DMS153 (cell line): ENCODE data around the gene LBR.
"Not testable (repeated sequence)": the region's sequence is repeated elsewhere in the genome, so short reads cannot be mapped to it uniquely, and the experiment has no call there.

Experiments used
- DNase-seq: peaks from one replicate; lab custom pipeline; 2025; lab: John Stamatoyannopoulos, UW

LBR gene

DNA sequence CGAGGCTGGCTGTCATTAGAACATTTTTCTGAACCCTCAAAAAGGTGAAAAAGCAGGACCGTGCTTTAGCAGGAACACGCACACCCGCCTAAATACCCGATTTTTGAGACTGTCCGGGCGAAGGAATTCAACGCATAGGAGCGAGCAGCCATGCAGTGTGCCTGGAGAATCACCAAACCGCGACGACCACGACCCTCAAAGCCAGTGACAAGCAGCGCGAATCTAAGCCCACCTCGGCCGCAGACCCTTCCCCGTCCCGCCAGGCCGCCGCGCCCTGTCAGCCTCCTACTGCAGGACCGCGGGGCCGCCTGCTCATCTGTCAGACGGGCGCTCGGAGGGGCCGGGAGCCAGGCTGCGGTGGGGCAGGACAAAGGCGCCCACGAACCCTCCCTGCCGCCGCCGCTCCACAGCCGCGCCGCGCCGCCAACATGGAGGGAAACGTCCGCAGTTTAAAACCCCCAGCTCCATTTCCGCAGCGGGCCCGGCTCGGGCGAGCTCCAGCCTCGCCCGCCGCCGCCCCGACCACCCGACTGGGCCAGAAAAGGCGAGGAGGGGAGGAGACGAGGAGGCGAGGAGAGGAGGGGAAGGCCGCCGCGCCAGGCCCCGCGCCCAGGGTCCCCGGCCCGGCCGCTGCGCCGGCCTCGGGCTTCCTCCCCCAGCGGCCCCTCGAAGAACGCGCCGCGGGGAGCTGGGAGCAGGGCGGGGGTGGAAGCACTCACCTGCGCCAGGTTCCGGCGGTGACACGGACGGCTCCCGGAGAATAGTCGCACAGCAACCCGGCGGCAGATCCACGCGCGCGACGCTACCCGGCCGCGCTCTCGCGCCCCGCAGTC lies at the start of gene LBR:
LBR (minus strand) TSS at position 804 of the 833 bp plus-strand sequence. CDS start 3,963 bp downstream, outside the sequence.
- DNase-seq, result no peak

GRCh38 chr1:225477296-225477911 lies 49.6 kb upstream of the LBR start:
- no peak for DNase-seq

- DNase-seq, result no peak
Observed at GRCh38 chr1:225476538-225476988, 48.7 kb upstream of the LBR start.

GRCh38 chr1:225476100-225476511 lies 48.3 kb upstream of the LBR start:
- no peak for DNase-seq

DNA sequence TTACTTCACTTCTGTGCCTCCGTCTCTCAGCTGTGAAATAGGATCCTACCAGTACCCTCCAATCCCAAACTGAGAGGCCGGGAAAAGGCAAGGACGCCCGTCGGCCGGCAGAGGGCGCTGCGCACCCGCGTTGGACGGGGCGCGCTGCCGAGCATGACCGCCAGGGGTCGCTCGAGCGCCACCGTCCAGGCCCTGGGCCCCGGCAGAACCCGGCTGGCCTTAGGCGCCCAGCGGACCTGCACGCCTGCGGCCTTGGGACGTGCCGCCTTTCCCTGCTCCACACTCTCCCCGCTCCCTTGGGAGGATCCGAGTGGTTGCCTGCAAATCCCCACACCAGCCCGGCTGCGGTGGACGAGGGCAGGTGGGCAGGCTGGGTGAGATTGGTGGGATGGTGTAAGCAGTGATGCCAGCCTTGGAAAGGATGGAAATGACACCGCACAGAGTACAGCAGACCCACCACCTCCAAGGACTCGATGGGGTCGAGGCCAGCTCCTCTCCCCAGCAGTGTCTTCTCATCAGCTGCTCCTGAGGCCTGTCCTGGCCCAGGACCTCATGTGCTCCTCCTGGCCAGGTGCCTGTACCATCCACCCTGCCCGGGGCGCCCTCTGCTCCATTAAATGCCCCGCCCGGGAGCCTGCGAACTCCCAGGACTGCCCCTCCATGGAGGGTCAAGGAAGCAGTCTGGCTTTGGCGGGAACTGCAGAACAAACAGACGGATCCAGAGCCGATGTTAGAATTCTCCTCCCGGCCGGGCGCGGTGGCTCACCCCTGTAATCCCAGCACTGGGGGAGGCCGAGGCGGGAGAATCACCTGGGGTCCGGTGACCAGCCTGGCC lies 47.4 kb upstream of the LBR start:
- peak; percentile 86 for DNase-seq

DNA sequence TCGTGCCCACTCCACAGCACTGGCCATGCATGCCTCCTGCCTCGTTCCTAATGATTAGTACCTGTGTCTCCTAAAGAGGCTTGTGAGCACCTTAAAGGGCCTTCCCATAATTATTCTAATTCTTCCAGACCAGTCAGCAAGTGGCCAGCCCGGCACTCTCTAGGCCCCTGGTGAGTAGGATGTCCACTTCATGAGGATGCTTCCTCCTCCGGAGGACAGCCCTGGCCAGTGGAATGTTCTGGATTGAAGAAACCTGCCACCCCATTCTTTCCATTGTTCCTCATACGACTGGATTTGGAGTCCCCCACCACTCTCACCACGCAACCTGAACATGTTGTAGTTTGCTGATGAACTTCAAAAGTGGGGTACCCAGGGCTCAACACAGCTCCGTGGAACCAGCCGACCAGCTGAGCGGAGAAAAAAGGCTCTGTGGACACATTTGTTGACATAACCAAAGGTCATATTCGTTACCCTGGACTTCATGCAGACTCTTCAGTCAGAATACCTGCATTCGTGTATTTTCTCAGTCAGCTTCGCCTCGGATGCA lies 46.7 kb upstream of the LBR start:
- DNase-seq, result no peak

DNA sequence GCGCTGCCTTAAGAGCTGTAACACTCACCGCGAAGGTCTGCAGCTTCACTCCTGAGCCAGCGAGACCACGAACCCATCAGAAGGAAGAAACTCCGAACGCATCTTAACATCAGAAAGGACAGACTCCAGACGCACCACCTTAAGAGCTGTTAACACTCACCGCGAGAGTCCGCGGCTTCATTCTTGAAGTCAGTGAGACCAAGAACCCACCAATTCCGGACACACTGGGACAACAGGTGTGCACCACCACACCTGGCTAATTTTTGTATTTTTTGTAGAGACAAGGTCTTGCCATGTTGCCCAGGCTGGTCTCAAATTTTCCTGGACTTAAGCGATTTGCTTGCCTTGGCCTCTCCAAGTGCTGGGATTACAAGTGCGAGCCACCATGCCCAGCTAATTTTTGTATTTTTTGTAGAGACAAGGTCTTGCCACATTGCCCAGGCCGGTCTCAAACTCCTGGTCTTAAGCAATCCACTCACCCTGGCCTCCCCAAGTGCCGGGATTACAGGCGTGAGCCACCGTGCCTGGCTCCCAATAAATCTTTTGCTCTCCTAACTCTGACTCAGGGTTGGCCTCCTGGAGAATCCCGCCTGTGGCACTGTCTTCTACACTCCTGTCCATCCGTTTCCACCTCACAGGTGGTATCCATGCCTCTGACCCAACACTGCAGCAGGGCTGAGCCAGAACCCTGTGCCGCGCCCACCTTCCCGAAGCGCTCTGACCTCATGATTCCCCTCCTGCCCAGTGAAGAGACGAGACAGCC lies 46.0 kb upstream of the LBR start:
- DNase-seq, result not testable (repeated sequence)

DNA sequence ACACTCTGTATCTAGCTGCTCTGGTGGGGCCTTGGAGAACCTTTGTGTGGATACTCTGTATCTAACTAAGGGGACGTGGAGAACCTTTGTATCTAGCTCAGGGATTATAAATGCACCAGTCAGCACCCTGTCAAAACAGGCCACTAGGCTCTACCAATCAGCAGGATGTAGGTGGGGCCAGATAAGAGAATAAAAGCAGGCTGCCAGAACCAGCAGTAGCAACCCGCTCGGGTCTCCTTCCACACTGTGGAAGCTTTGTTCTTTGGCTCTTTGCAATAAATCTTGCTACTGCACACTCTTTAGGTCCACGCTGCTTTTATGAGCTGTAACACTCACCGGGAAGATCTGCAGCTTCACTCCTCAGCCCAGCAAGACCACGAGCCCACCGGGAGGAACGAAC lies 45.4 kb upstream of the LBR start:
- DNase-seq, result not testable (repeated sequence)

DNA sequence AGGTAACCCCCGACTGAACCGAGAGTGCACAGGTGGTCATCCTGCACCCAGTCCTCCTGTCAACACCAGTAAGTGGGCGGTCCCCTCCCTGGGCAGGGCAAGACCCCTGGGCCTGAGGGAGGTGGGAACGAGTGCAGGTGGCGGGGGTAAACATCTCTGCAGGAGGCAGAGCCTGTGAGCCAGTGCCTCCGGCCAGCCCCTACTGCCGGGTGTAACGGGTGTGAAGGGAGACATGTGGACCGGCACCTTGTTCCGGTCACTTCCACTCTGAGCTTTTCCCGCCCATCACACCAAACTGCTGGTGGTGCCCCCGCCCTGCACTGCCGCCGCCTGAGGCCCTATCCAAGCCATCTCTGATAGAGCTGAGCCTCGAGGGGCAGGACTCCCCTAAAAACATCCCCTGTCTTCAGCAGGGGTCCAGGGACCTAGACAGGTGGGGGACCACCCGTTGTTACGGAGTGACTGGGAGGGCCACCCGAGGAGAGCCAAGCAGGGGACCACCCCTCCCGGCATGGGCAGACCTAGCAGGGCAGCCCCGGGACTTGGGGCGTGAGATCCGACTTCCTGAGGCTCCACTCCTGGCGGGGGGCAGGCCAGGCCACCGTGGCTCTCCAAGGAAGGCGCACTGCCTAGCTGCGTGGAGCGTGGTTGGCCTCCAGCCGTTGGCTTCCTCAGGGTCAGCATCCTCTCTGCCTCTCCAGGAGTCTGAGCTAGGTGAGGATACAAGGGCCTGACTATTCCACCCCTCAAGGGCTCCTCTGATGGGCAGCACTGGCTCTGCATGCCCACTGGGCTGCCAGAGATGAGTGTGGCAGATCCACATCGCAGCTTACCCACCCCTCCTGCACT lies 43.8 kb upstream of the LBR start:
- no peak for DNase-seq

DNA sequence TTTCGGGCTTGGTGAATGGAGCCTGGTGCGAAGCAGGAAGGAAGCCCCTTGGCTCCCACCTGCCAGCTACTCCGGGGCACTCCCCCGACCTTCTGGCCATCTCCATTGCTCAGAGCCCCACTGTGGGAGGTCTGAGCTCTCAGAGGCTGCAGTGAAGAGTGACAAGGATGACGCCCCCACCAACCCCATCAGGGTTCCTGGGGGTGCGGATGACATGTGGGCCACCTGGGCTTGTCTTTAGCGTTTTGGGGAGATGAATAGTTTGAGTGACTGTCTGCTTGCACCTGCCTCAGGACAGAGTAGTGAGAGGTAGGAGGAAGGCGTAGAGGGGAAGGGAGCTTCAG lies 43.2 kb upstream of the LBR start:
- DNase-seq, result no peak

DNA sequence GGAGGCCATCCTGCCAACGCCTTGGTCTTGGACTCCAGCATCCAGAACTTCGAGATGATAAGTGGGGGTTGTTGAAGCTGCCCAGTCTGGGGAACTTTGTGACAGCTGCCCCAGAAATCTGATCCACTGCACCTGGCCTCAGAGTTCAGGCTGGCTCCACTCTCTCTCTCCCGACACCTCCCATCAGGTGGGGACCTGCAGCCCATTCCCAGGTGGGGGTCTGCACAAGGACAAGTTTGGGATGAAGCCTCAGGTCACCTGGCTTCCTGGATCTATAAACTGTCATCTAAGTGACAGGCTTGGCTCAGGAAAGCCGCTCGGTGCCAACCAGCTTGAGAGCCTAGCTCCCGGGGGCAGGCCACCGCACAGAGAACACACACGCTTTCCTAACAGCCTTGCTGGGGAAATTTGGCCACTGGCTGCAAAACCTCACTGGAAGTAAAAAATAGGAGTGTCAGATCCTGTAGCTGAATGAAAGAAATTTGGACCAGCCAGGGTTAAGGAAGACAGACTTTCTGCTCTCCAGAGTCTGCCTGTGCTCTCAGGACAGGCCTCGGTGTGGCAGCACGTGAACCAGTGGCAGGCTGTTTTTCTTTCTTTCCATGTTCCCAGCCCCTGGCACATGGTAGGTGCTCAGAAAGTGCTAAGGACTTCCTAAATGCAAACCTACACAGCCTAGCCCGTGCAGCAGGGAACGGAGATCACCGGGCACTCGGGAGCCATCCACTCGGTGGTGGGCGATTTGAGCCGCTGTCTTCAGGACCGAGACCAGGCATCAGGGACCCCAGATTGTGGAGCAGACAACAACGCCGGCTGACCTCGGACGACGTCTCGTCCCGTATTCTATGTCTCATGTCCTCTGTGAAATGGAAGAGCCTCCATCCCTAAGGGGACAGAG lies 42.6 kb upstream of the LBR start:
- DNase-seq, result no peak

DNA sequence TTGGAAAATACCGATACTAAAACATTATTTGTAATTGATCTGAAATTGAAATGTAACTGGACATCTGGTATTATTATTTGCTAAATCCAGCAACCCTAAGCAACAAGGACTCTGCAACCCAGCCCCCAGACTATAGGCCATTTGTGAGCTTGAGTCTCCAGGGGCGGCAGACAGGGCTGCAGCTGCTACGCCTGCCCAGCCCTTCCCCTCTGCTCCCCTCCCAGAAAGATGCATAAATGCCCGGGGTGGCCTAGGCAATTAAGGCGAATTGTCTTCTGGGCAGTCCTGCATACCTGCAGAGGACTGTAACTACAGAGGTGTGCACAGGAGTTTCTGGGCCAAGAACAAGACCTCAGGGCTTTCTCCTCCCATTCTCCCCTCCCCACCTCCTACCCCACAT lies 41.2 kb upstream of the LBR start:
- DNase-seq, result no peak

DNA sequence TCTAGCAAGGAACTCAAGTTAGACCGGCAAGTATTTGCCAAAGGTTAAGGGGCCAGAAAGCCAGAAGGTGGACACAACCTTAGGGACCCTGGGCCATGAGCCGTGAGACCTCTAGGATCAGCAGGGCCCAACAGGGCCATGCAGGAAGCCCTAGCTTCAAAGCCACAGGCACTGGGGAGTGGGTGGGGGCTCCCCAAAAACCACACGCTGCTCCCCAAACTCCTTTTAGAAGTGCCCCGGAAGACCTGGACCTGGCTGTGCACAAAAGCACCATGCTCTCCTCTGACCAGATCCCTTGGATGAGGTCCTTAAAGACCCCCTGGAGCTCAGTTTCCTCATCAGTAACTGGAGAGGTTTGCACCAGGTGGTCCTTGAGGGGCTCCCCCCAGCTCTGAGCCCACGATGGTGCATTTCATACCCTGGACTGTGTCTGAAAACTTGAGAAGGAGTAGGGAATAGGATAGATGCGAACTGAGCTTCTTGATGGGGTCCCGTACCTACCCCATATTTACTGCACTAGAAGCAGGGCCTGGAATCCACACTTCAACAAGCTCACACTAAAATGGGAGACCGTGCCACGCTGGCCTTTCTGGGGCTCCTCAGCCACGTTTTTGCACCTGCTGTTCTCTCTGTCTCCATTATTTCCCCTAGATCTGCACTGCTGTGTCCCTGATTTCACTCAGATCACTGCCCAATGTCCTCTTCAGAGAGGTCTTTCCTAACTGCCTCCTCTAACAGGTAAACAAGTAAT lies 40.6 kb upstream of the LBR start:
- DNase-seq, result no peak

- DNase-seq, result peak; percentile 81
Observed at GRCh38 chr1:225467193-225468020, 39.6 kb upstream of the LBR start.

DNA sequence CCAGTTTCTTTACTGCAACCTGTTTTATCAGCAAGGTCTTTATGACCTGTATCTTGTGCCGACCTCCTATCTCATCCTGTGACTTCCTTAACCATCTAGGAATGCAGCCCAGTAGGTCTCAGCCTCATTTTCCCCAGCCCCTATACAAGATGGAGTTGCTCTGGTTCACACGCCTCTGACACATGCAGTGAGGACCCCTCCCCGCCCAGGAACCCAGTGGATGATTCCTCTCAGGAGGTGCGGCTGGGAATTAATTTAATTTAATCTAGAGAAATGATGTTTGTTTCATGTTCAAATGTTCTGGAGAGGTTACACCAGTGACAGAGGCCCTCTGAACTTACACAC lies 39.0 kb upstream of the LBR start:
- no peak for DNase-seq

DNA sequence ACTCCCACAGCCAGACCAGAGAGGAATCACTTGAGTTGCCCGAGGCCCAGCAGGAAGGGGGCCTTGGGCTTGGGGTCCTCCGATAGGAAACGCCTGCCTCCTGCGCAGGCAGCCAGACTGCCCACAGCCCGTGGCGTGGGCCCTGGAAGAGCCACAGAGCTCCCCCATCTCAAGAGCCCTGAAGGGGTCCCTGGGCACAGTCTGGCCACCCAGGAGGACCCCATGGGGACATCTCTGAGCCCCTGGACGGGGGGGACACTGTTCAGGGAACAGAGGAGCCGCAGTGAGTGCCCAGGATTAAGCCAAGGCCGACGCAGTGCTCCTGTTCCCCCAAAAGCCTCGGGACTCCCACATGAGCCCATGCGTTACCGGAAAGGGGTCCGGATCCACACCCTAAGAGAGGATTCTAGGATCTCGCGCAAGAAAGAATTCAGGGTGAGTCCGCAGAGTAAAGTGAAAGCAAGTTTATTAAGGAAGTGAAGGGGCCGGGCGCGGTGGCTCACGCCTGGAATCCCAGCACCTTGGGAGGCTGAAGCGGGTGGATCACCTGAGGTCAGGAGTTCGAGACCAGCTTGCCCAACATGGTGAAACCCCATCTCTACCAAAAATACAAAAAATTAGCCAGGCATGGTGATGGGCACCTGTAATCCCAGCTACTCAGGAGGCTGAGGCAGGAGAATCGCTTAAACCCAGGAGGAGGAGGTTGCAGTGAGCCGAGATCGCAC lies 38.1 kb upstream of the LBR start:
- DNase-seq, result no peak
